Cerebellar nuclear complex (tissue), 1 donor: ENCODE results near the gene FYB1.

ENCODE experiments used
- DNase-seq, 2 experiments: peaks; one replicate each; lab custom pipeline; 2025; lab: John Stamatoyannopoulos, UW

Gene FYB1

DNA sequence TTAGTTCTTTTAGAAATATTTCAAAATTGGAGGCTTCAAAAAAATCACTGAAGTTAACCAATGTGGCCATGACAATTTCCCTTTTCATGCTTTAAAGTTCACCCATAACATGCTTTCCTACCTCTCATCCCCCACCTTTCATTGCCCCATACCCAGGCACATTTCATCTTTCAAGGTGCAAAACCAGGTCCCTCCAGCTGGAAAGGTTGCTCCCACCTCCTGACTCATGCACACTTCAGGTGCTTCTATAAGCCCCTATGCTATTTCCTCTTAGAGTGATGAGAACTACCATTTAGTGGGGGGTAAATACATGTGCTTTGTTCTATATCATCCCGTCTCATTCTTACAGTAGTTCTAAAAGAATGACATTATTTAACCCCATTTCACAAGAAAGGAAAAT lies 15.4 kb downstream of the FYB1 start:
- DNase-seq, result no peak

DNA sequence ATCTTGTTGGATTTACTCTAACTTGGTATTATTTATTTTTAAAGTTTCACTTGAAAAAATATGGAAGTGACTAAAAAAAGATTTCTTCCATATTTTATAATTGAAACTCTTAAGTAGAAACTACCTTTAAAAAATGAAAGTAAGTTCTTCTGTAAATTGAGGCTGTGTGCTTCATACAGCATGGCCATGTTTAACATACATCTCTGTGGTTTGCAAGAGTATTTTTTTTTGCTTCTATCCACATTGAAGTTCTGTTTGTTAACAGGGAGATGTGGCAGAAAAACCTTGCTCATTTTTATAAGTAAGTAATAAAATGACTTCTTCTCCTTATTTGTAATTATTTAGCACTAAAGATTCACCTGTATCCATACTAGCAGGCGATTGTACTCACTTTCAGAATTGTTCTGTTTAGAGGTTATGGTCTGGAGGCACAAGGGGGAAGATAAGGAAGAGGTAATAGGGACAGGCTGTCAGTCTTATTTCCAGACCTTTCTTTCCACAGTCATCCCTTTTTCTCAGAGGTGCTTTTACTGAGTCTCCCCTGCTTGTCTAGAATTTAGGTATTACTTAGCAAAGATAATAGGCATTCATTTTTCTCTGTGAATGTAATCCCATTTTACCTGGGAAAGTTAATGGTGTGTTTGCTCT lies 16.0 kb downstream of the FYB1 start:
- no peak for DNase-seq

DNA sequence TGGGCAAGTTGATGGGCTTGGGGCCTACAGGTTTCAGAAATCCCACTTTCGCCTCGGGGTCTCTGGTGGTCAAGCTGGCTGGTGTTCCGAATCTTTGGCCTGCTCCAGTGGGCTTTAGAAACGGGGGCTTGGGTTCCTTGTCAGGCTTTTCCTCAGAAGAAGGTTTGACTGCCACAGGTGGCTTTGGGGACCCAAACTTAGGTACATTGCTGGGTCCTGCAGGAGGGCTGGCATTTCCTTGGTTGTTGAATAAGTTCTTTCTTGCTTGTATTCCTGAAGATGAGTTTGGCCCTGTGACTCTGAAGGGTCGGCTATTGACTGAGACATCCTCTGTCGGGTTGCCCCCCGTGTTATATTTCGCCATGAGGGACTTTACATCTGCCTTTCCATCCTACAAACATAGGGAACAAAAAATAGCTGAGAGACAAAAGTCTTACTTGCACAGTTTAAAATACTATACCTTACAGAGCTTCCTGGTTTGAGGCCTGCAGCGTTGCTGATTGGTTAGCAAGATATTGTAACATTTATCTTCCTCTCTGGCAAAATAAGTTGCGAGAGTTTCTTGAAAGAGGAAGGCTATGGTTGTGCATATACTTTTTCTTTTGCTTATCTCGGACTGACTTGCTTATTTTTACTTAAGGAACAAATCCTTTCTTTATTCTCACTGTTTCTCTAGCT lies 16.6 kb downstream of the FYB1 start:
- DNase-seq, result no peak

DNA sequence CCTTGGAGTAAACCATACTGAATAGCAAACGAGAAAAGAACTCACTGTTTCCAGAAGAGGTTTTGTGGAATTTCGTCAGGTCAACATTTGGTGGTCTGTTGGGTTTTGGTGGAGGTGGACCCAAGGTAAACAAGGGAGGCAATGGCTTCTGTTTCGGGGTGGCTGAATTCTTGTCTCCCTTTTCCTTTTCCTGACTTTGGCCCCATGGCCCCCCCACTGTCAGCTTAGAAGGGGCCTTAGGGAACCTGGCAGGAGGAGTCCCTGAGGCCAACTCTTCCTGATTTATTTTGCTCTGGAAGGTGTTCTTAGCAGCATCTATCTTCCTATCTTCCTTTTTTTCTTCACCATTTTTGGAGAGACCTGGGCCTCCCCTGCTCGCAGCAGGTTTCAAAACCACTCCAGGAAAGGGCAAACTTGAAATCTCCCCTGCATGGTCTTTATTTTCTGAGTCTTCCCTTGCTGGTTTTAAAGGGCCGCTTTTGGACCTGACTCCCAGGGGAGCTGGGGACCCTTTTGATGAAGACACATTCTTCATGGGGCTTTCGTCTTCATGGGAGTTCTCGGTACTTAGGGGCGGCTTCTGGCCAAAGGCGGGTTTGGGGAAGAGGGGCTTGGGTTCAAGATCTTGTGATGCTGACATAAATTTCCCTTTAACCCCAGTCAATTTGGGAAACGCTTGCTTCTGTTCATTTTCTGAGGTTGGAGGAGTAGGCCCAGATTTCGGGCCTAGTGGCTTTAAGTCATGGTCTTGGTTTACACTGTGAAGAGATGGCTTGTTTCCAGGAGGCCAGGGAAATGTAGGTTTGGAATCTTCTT lies 17.4 kb downstream of the FYB1 start:
- DNase-seq, result no peak

DNA sequence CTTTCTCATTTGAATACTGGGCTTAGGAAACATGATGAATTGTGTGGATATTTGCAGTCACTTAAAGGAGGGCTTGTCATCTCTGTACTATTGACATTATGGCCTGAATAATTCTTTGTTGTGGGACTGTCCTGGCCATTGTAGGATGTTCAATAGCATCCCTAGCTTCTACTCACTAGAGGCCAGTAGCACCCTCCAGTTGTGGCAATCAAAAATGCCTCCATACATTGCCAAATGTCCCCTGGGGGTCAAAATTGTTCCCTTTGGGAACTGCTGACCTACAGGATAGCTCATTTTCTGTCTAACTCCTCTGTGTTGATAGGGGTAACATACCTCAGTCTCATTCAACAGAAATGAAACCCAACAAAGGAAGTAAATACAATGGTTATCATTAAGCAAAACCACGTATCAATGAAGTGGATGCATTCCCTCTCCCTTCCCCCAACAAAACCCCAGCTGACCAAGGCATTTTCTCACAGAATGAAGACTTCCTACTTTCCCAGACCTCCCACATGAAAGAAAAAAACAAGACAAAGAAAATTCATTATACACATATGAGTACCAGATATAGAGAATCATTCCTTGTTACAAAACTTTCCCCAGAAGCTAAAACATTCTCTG lies 18.1 kb downstream of the FYB1 start:
- DNase-seq, result no peak

DNA sequence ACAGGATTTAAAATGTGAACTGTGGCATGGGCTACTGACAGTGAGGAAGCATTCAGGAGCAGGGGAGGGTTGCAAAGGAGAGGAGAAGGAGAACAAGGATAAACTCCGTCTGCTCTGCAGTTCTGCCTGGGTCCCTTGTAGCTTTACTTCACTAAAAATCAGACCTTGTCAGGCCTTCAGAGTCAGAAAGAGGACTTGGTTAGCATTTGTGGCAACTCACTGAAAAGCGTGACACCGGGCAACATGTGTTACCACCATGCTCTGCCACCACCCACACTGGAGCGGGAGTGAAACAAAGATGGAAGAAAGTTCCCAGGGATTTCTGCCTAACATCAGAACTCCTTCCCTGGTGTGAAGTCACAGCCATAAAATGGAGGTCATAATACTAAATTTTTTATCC lies 19.3 kb downstream of the FYB1 start:
- DNase-seq, result no peak

DNA sequence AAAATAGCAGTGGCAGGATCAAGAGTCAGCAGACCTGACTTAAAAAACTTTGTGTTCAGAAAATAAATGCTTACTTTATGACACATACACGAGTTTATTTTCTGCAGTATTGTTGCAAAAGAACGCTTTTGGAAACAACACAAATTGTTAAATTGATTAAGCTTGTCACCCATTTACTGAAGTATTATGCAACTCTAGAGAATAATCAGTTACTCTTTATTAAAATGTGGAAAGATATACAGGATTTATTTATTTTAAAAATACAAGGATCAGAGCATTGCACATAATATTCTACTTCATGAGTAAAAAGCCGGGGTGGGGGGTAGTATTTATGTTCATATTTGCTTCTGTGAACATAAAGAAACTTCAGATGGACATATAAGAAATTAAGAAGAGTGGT lies 20.0 kb downstream of the FYB1 start:
- DNase-seq, result no peak

DNA sequence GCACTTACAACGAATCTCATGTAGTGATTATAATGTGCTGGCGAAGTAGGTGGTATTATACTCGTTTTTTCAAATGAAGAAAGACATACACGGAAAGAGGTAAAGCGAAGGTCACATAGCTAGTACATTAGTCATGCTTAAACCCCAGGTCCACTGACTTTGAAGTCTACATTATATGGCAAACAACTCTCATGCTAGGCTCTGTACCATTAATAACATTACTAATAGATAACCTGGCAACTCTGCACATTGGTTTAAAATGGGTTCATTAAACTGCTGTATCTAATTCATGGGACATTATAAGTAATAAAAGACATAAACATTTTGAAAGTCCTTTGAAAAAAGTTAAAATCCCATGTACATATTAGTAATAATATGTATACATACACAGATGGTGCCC lies 21.2 kb downstream of the FYB1 start:
- DNase-seq, result no peak

DNA sequence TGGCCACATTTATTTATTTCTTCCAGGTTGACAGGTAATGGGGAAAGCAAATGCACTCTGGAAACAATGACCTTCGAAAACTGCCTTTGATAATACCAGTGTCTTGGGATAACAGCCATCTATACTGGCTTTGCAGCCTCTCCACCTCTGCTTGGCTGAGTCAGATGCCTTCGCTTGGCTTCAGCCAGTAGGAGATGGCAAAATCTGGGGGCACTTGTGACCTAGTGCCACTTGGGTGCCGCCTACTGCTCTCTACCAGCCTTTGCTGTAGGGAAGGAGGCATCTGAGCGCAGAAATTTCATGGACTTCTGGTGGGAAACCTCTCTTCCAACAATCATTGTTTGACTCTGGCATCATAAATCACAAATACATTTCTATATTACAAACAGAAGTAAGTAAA lies 21.8 kb downstream of the FYB1 start:
- no peak for DNase-seq

DNA sequence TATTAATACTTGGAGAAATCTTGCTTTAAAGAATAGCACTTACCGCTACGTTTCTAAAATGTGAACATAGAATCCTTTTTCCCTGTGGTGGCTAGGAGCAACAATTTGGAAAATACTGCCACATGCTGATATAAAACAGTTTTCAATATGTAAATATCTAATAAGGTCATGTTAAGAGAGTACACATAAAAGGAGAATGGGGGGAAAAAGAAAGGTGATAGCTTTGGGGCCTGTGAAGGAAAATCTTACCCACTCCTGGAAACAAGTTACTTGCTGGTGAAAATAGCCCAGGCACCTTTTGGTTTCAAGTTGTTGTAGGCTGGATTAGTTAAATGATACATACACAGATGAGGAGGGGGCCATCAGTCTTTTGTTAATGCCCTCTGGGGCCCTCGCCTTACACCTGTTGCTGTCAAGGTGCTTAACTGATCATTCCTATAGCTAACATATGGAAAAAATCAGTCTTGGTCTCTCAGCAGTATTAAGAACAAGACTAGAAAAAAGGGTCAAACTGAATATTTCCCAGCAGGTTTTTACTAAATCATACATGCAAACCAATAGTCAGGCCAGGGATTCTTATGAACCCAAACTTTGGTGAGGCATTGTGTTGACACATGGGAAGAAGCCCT lies 24.1 kb downstream of the FYB1 start:
- no peak for DNase-seq

DNA sequence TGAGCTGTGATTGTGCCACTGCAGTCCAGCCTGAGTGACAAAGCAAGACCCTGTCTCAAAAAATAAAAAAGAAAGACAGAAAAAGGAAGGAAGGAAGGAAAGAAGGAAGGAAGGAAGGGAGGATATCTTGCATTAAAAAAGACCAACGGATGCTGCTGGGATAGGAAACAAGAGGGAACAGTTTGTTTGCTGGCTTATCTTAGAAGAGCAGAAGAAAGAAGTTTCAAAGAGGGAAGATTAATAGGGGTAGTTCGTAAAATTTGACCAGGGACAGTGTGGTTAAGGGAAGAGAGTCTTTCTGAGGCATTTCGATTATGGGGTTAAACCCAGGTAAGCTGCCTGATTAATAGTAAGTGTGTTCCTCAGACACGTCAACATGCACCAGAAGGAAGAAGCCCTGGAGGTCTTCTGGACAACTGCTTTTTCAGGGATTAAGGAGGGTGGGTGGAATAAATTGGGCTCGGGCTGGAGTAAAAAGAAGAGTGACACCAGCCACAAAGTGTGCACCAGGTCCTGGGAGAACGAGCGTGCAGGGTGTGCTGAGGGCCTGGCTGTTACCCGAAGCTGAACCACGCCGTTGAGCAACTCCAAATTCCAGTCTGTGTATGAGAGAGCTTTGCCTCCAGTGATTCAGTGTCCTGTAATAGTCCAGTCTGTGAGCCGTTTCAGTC lies 24.8 kb downstream of the FYB1 start:
- no peak for DNase-seq

DNA sequence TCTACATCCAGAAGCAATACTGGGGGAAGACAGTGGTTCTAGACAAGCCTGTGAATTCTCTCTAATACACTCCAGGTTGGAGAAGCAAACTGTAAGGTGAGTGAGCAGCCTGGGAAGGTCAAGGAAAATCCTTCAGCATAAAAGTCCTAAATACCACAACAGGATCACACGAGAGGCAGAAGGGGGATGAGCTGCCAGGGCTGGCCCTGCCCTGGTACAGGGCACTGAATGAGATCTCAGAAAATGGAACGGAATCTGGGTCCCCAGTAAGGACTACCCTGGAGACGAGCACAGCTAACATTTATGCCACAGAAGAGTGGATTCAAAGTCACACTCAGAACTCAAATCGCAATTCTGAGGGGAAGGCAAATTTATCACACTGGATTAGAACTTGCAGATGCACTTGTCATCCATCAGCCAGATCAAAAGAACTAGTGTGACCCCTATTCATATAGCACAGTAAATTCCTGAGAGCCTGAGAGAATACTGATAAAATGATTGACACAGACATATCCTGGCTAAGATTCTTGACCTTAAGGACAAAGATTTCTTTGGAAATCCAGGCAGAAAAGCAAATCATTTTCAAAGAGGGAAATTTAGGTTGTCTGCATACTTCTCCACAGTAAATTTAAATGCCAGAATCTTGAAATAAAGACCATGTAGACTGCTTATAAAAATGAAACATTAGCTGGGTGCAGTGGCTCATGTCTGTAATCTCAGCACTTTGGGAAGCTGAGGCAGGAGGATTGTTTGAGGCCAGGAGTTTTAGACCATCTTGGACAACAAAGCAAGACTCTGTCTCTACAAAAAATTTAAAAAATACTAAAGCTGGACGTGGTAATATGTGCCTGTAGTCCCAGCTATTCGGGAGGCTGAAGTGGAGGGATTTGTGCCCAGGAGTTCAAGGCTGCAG lies 25.6 kb downstream of the FYB1 start:
- no peak for DNase-seq

DNA sequence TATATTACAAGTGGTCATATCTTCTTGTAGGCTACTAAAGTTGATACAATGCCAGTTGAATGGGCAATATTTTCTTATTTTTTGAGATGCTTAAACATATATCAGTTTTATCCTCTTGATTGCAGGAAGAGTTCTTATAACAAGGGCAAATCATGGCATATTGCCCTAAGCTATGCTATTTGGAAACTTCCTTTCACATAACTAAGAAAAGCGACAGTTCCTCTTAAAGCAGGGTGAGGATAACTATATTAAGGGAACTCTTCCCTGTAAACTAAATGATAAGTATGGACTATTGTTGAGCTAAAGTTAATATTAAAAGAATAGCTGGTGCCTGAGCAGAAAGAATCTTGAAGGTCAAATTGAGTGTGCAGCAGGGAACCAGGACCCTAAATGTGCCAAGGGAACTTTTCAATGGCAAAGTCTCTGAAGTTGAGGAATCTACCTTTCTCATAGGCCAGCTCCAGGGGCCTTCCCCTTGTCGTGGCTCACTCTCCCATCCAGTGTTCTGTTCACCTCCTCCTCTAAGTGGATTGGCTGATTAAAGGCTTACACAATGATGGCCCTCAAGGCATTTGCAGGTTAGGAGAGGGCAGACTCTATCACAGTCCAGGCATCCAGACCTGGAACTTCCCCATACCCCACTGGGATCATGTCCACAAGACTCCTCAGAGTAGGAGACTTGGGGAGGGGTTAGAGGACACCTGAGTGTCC lies 26.8 kb downstream of the FYB1 start:
- DNase-seq, result no peak

DNA sequence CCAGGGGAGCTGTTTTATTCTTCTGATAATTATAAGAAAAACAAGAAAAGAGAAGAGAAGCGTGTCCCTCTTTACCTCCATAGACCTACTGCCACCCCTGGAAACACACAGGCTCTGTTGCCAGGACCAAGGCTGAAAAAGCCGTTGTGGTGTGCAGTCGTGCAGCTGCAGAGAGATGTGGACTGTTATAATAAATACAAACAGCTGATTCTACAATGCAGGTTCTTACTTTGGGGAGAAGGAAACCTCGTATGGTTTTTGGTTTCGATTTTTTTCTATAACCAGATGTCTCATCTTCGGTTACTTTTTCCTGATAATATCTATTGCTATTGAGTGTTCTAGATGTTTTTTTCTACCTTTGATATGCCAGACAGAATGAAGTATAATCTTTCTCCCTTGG lies 28.1 kb downstream of the FYB1 start:
- no peak for DNase-seq

DNA sequence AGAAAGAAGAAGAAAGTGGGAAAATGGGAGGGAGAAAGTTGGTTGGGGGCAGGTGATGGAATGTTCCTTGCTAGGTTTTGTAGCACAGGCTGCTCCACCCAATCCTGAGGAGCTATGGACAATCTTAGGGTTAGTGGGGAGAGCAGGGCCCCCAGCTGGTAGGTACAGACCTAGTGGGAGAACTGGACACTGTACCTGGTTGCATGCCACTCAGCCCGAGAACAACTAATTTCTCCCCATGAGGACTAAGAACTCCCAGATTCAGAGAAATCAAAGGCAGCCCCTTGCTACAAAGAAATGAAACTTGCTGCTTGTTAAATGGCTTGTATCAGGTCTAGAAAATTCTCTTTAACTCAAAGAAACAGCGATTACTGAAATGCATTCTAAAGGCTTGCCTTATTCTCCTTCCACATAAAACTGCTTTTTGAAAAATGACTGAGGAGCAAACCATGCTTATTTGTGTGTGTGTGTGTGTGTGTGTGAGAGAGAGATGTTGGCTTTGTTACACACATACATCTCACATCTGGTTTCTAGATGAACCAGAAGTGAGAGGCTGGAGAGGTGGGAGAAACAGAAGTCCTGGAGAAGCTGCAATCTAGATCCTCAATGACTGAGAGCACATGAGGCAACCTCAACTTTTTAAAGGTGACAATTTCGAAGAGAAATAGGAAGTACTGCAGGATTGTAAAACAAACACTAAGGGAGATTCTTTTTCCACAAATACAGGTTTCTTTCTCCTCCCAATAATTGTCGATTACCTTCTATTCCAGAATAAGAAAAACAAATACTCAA lies 28.9 kb downstream of the FYB1 start:
- DNase-seq, result no peak

DNA sequence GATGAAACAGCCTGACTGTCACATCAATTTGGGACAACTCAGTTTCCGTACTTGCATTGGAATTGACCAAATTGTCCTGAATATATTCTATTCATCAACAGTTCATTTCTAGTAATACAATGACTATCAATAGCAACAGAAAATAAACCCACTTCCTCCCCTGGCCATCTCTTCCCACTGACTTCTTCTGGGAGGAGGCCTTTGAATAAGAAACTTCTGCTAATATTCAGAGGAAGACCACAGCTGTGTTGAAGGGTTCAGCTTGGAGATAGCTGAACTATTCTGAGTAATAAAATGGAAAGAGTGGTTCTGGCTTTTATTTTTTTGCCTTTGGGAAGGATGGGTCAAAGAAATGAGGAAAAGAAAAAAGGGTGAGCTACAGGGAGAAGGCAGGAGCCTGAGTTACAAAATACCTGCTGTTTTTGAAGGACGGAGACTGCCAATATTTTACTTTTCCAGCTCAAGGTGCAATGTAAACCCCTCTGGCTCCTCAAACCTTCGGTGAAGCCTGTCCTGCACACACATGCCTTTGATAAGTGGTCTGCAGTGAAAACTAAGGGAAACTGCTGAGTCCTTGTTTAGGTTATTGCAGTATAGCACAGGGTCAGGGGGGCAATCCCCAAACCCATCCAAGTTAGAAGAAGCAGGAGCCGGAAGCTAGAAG lies 29.9 kb downstream of the FYB1 start:
- DNase-seq, result no peak

DNA sequence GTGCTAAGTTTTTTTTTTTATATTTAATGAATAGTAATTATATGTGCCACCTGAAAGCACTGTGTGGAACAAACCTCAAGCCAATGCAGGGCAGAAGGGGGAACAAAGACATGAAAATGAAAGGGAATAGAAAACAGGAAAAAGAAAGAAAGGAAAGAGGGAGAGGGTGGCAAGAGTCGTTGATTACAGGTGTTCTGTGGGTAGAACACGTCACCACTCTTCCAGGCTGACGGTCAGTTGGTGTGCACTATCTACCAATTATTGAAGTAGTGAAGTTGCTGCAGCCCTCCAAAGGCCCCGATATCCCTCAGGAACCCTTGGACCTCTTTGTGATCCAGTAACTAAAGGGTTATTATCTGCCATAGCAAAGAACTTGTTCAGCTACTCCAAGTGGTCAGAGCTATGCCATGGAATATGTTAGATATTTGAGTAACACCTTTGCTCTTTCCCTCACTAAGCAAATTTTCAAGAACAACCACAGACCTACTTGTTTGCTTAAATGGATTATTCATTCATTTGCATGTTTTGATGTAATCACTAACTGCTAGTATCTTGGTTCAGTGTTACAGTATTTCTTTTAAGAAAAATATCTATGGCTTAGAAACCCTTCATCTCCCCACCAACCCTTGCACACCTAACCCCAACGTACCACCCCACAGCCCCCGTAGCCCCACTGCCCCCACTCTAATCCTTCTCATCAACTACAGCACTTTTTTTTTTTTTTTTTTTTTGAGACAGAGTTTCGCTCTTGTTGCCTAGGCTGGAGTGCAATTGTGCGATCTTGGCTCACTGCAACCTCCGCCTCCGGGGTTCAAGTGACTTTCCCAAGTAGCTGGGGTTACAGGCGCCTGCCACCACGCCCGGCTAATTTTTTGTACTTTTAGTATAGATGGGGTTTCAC lies 31.3 kb downstream of the FYB1 start:
- no peak for DNase-seq
